ENCODE data around the gene HTR4.

Gene HTR4

GRCh38 chr5:148697180-148697808, 43.0 kb upstream of the HTR4 start:
- H3K4me1 ChIP-seq, result no peaks in the 10 kb centered on the region
- TF ChIP-seq, protein P1, sequence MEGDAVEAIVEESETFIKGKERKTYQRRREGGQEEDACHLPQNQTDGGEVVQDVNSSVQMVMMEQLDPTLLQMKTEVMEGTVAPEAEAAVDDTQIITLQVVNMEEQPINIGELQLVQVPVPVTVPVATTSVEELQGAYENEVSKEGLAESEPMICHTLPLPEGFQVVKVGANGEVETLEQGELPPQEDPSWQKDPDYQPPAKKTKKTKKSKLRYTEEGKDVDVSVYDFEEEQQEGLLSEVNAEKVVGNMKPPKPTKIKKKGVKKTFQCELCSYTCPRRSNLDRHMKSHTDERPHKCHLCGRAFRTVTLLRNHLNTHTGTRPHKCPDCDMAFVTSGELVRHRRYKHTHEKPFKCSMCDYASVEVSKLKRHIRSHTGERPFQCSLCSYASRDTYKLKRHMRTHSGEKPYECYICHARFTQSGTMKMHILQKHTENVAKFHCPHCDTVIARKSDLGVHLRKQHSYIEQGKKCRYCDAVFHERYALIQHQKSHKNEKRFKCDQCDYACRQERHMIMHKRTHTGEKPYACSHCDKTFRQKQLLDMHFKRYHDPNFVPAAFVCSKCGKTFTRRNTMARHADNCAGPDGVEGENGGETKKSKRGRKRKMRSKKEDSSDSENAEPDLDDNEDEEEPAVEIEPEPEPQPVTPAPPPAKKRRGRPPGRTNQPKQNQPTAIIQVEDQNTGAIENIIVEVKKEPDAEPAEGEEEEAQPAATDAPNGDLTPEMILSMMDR (IDR thresholded peaks at IDR 0.05), result no peak
- no peaks in the 10 kb centered on the region for H3K36me3 ChIP-seq (ENCODE audit: control insufficient read depth, insufficient read depth, low read length)
- H3K9me3 ChIP-seq (ENCODE audit: control insufficient read depth, low read length), result no peaks in the 10 kb centered on the region
- no peak overlapping the region for H3K4me3 ChIP-seq (ENCODE audit: low read depth, low read length)
- H3K79me2 ChIP-seq, result no peaks in the 10 kb centered on the region
- H3K4me2 ChIP-seq (ENCODE audit: low read length), result no peak overlapping the region
- no peak overlapping the region for H2AFZ ChIP-seq
- H3K27me3 ChIP-seq (ENCODE audit: control insufficient read depth, insufficient read depth, low read length), result no peaks in the 10 kb centered on the region
- no peak overlapping the region for H3K27ac ChIP-seq
- no peak overlapping the region for H3K9ac ChIP-seq

- no peak overlapping the region for H2AFZ ChIP-seq
- TF ChIP-seq, protein P1 (IDR thresholded peaks at IDR 0.05), result no peak
- H3K27ac ChIP-seq, result no peak overlapping the region
- no peaks in the 10 kb centered on the region for H3K27me3 ChIP-seq (ENCODE audit: control insufficient read depth, insufficient read depth, low read length)
- H3K4me3 ChIP-seq (ENCODE audit: low read depth, low read length), result no peak overlapping the region
- H3K79me2 ChIP-seq, result no peaks in the 10 kb centered on the region
- no peak overlapping the region for H3K4me2 ChIP-seq (ENCODE audit: low read length)
- H3K9me3 ChIP-seq (ENCODE audit: control insufficient read depth, low read length), result no peaks in the 10 kb centered on the region
- H3K4me1 ChIP-seq, result no peaks in the 10 kb centered on the region
- no peaks in the 10 kb centered on the region for H3K36me3 ChIP-seq (ENCODE audit: control insufficient read depth, insufficient read depth, low read length)
- H3K9ac ChIP-seq, result no peak overlapping the region
Measured at GRCh38 chr5:148696187-148697036, 42.1 kb upstream of the HTR4 start.

- Histone ChIP-seq H3K79me2 (no peaks in the 10 kb centered on the region), H3K27ac (no peak overlapping the region), H3K9ac (no peak overlapping the region), H3K27me3 (ENCODE audit: control insufficient read depth, insufficient read depth, low read length) (no peaks in the 10 kb centered on the region), H3K36me3 (ENCODE audit: control insufficient read depth, insufficient read depth, low read length) (no peaks in the 10 kb centered on the region), H3K9me3 (ENCODE audit: control insufficient read depth, low read length) (no peaks in the 10 kb centered on the region), H3K4me1 (no peaks in the 10 kb centered on the region), H3K4me3 (ENCODE audit: low read depth, low read length) (no peak overlapping the region), H2AFZ (no peak overlapping the region), H3K4me2 (ENCODE audit: low read length) (no peak overlapping the region)
- TF ChIP-seq, protein P1 (IDR thresholded peaks at IDR 0.05), result no peak
Measured at GRCh38 chr5:148690945-148691344, 36.6 kb upstream of the HTR4 start.

GRCh38 chr5:148688787-148689186, 34.5 kb upstream of the HTR4 start:
- Histone ChIP-seq H3K4me2 (ENCODE audit: low read length) (no peak overlapping the region), H3K27ac (no peak overlapping the region), H3K4me3 (ENCODE audit: low read depth, low read length) (no peak overlapping the region), H3K9ac (no peak overlapping the region), H3K27me3 (ENCODE audit: control insufficient read depth, insufficient read depth, low read length) (no peaks in the 10 kb centered on the region), H3K79me2 (no peaks in the 10 kb centered on the region), H3K9me3 (ENCODE audit: control insufficient read depth, low read length) (no peaks in the 10 kb centered on the region), H3K4me1 (no peaks in the 10 kb centered on the region), H2AFZ (no peak overlapping the region), H3K36me3 (ENCODE audit: control insufficient read depth, insufficient read depth, low read length) (no peaks in the 10 kb centered on the region)
- TF ChIP-seq, protein P1 (IDR thresholded peaks at IDR 0.05), result no peak
